HepG2 (cell line): ENCODE data around the gene ACSL5. TPM values are rescaled to one million over a fixed set of nuclear protein-coding genes. Genes with fewer than 3 reads are reported as not detected.

ENCODE experiments used
- ATAC-seq: fragments of 200-7000 bp; cut with Tn5 transposase; 3 replicates; pipeline ENCODE4 v1.9.1; 2020; ENCODE audit warnings: mild to moderate bottlenecking, moderate library complexity
- BruUV-seq: library from RNA; stranded (reverse); fragments of 400-500 nt; replicated peaks from 2 replicates; lab custom pipeline; 2021; lab: Mats Ljungman, UMichigan
- CTCF ChIA-PET: fragments of 300-600 bp; formaldehyde crosslinking; extraction: SDS; loops from one replicate; lab custom pipeline; 2021; ENCODE audit warnings: low total read pairs, inconsistent platforms, low intra/inter-chr PET ratio; lab: Yijun Ruan, JAX
- POLR2A ChIA-PET: fragments of 350-600 bp; sonication (Branson Sonifier 250); formaldehyde crosslinking; loops from one replicate; lab custom pipeline; 2020; ENCODE audit warnings: antibody characterized with exemption, inconsistent platforms; lab: Yijun Ruan, JAX
- DNase-seq: peaks from one replicate; pipeline ENCODE4 v3.0.0-alpha.2; 2015; ENCODE audit warnings: low spot score
- FAIRE-seq: peaks from 3 replicates; lab custom pipeline; 2011; peaks lifted over from hg19 to GRCh38; lab: Jason Lieb, UNC
- H2AFZ ChIP-seq: one replicate; pipeline ENCODE4 v1.6.1; 2011; ENCODE audit warnings: low read length, inconsistent platforms
- H3K27ac ChIP-seq: fragments of 300-600 bp; 3 replicates; pipeline ENCODE4 v1.8.0; 2011; ENCODE audit warnings: mixed run types, mild to moderate bottlenecking, mixed read lengths, low read length, inconsistent platforms; ENCODE audit not compliant: insufficient read depth; ENCODE audit errors: extremely low read length
- H3K27me3 ChIP-seq, 2 experiments: fragments of 200-600 bp in 1 of 2; 2 replicates in 1 of 2; 3 replicates in 1 of 2; pipeline versions ENCODE4 v1.6.0 to v1.8.0; 2011; ENCODE audit warnings: low read length in 2 of 2, mild to moderate bottlenecking in 2 of 2, moderate library complexity in 2 of 2, inconsistent platforms in 1 of 2; ENCODE audit not compliant: insufficient read depth in 2 of 2, control insufficient read depth in 1 of 2
- H3K36me3 ChIP-seq, 2 experiments: fragments of 200-600 bp in 1 of 2; replicated peaks in 1 of 2; 2 replicates in 1 of 2; 3 replicates in 1 of 2; pipeline versions ENCODE4 v1.5.1 to v1.8.0; 2011; ENCODE audit warnings: low read length in 2 of 2, inconsistent platforms in 1 of 2; ENCODE audit not compliant: insufficient read depth in 2 of 2, control insufficient read depth in 1 of 2
- H3K4me1 ChIP-seq: 2 replicates; pipeline ENCODE4 v1.5.1; 2012; ENCODE audit warnings: low read length, inconsistent platforms; ENCODE audit not compliant: insufficient read depth
- H3K4me2 ChIP-seq: 2 replicates; pipeline ENCODE4 v1.6.0; 2011; ENCODE audit warnings: low read depth, low read length, inconsistent platforms
- H3K4me3 ChIP-seq, 3 experiments: fragments of 200-600 bp in 1 of 3; sonication (generic), shearing (Covaris generic) in 1 of 3; replicated peaks in 1 of 3; 2 replicates each; pipeline ENCODE4 v1.5.1; 2011 to 2016; ENCODE audit warnings: low read length in 3 of 3, inconsistent platforms in 2 of 3, low read depth in 2 of 3, mild to moderate bottlenecking in 2 of 3, control low read depth in 1 of 3, mixed read lengths in 1 of 3; ENCODE audit not compliant: insufficient read depth in 1 of 3
- H3K79me2 ChIP-seq: one replicate; pipeline ENCODE4 v1.6.1; 2011; ENCODE audit warnings: low read length, inconsistent platforms; ENCODE audit not compliant: insufficient read depth
- H3K9ac ChIP-seq: 2 replicates; pipeline ENCODE4 v1.6.0; 2011; ENCODE audit warnings: mild to moderate bottlenecking, low read depth, low read length, inconsistent platforms; ENCODE audit not compliant: insufficient read depth
- H3K9me3 ChIP-seq: 2 replicates; pipeline ENCODE4 v1.5.1; 2012; ENCODE audit warnings: mild to moderate bottlenecking, low read length
- H4K20me1 ChIP-seq: 2 replicates; pipeline ENCODE4 v1.6.0; 2011; ENCODE audit warnings: inconsistent platforms, mild to moderate bottlenecking, low read length, moderate library complexity; ENCODE audit not compliant: insufficient read depth
- ATF7-NPFF ChIP-seq: sonication (generic); formaldehyde crosslinking; IDR thresholded peaks from 2 replicates; pipeline ENCODE4 v1.8.1; 2023; ENCODE audit warnings: mild to moderate bottlenecking, low read depth, missing genetic modification reagents, moderate library complexity
- MED1 ChIP-seq: sonication (generic); formaldehyde crosslinking; IDR thresholded peaks from 2 replicates; pipeline ENCODE4 v1.4.0; 2020; ENCODE audit warnings: missing genetic modification reagents
- MXI1 ChIP-seq: IDR thresholded peaks from 3 replicates; pipeline ENCODE4 v1.6.1; 2012; ENCODE audit warnings: low read depth, low read length, inconsistent platforms, borderline replicate concordance
- PCBP1 ChIP-seq: fragments of 200-400 bp; formaldehyde crosslinking; IDR thresholded peaks from 2 replicates; pipeline ENCODE4 v1.6.1; 2017; ENCODE audit warnings: mild to moderate bottlenecking, low read depth, low read length, borderline replicate concordance
- ZNF558 ChIP-seq: sonication (generic); formaldehyde crosslinking; IDR thresholded peaks from 2 replicates; pipeline ENCODE4 v1.9.0; 2022; ENCODE audit warnings: mild to moderate bottlenecking, missing genetic modification reagents, borderline replicate concordance
- ZNF589 ChIP-seq: sonication (generic); formaldehyde crosslinking; conservative IDR thresholded peaks from 2 replicates; pipeline ENCODE4 v1.8.0; 2022; ENCODE audit warnings: mild to moderate bottlenecking, moderate library complexity, missing genetic modification reagents
- ZNF7 ChIP-seq: IDR thresholded peaks from 2 replicates; pipeline ENCODE4 v1.6.1; 2016; ENCODE audit warnings: missing biosample characterization, missing genetic modification reagents
- WGBS: methylation state at CpG from one replicate; pipeline ENCODE4 v1.1.6; 2017; ENCODE audit warnings: low lambda C conversion rate; 5-methylcytosine and 5-hydroxymethylcytosine counted together
- in situ Hi-C: cut with HindIII; loops from 2 replicates; pipeline ENCODE4 v1.10.0; 2017; ENCODE audit warnings: low pct_unique_long_range_greater_than_20kb; ENCODE audit not compliant: extremely low pct_ligation_motif_present
- intact Hi-C: fragments of 100-400 bp; cut with micrococcal nuclease; formaldehyde crosslinking; loops from one replicate; pipeline ENCODE4 v1.10.0; 2022; ENCODE audit not compliant: unreplicated experiment
- polyA plus RNA-seq, 8 experiments: library from polyadenylated mRNA; depleted of rRNA in 3 of 8; stranded (reverse) in 7 of 8; unstranded in 1 of 8; fragments of >200 nt; fragmentation: Illumina TruSeq in 4 of 8; extraction: Trizol in 4 of 8; gene quantifications; 2 replicates each; pipeline versions ENCODE4 v1.2.1 to v1.2.3, GENCODE V29; 2011 to 2016; ENCODE audit warnings: low read depth in 4 of 8, missing spikeins in 1 of 8, mixed read lengths in 1 of 8; ENCODE audit not compliant: insufficient read depth in 1 of 8
- total RNA-seq, 5 experiments: library from RNA; depleted of rRNA; stranded (reverse); fragments of >200 nt; fragmentation: Illumina TruSeq; extraction: Trizol; gene quantifications; 2 replicates each; pipeline ENCODE4 v1.2.3, GENCODE V29; 2016; ENCODE audit warnings: low read depth in 1 of 5
- TF ChIP-seq, protein P1 (sequence below), 2 experiments: sonication (generic) in 1 of 2; formaldehyde crosslinking in 1 of 2; IDR thresholded peaks; 2 replicates each; pipeline versions ENCODE4 v1.6.1 to v1.9.0; 2014 to 2022; ENCODE audit warnings: antibody characterized with exemption in 1 of 2, borderline replicate concordance in 1 of 2, inconsistent platforms in 1 of 2, low read depth in 1 of 2, missing genetic modification reagents in 1 of 2
- TF ChIP-seq, protein P2 (sequence below): sonication (generic); formaldehyde crosslinking; IDR thresholded peaks from 2 replicates; pipeline ENCODE4 v1.4.0; 2020; ENCODE audit warnings: missing genetic modification reagents
- TF ChIP-seq, protein P3 (sequence below): sonication (generic); formaldehyde crosslinking; IDR thresholded peaks from 2 replicates; pipeline ENCODE4 v1.4.0; 2020; ENCODE audit warnings: mild to moderate bottlenecking, low read depth, missing genetic modification reagents

The ACSL5 gene
- total and polyA plus RNA-seq, 2 of the 13 experiments (the other 11 are each of a cell fraction or from before 2014, with no cell fraction given), result 56.4 to 82.5 TPM

DNA sequence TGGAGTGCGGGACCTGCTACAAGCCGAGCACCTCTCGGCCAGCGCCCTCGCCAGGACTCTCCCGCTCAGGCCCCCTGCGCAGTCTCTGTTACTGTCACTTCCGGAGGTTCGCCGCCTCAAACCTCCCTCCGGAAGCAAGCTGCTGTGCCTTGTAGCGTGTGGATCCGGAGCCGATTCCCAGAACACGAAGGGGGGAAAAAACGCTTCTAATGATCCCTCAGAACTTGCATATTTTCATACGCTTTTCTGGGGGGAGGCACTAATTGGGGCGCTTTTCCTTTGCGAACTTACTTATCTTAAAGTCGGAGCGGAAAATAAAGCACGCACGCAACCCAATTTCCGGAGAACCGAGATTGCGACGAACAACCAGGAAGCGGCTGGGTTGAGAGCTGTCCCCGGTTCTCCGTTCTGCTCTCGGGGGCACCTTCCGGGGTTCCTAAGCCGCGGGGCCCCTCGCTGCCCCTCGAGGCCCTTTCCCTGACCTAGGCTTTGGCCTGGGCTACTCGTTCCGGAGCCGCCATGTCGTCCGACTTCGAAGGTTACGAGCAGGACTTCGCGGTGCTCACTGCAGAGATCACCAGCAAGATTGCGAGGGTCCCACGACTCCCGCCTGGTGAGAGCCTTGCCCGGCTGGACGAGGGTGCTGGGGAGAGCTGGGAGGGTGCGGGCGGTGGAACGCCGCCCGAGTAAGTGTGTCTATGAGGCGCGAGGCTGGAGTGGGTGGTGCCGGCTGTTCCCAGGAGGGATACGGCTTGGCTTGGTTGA, 73.1 kb downstream of the ACSL5 start, which contains the start of the genes VTI1A and ZDHHC6 (continued):
- 0 out of 3 replicates have a peak, but pooled peaks have one; percentile 50 for TF ChIP-seq MXI1
- TF ChIP-seq, all 625 proteins: peak for 198

DNA sequence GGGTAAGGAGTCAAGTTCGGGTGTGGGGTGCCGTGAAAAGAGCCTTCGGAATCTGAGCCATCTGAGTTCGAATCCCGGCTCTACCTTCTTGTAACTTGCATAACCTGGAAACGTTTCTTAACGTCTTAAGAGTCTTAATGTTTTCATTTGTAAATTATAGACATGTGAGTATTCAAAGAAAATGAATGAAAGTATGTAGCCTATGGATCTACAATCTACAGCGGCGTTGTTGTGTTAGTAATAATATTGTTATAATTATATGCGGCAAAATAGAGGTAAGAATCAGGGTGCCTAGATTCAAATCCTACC, 73.7 kb downstream of the ACSL5 start:
- POLR2A ChIA-PET, result interaction anchor here (0.7 to 0.9 kb wide), 3 partner anchors 24 to 83 kb away, joined by 3 to 4 read pairs (median 3); no protein-coding TSS in a partner anchor
- no peaks in the 10 kb centered on the region; a peak in 1 of 5 replicates for H3K27me3 ChIP-seq
- H3K4me1 ChIP-seq, result peaks cover 32% of the 10 kb centered on the region
- H3K79me2 ChIP-seq, result peaks cover 55% of the 10 kb centered on the region
- intact Hi-C loops, result no loop called here
- DNase-seq, result no peak
- TF ChIP-seq ZNF7 (CRISPR knock-in tag), result no peak
- TF ChIP-seq, protein P1, sequence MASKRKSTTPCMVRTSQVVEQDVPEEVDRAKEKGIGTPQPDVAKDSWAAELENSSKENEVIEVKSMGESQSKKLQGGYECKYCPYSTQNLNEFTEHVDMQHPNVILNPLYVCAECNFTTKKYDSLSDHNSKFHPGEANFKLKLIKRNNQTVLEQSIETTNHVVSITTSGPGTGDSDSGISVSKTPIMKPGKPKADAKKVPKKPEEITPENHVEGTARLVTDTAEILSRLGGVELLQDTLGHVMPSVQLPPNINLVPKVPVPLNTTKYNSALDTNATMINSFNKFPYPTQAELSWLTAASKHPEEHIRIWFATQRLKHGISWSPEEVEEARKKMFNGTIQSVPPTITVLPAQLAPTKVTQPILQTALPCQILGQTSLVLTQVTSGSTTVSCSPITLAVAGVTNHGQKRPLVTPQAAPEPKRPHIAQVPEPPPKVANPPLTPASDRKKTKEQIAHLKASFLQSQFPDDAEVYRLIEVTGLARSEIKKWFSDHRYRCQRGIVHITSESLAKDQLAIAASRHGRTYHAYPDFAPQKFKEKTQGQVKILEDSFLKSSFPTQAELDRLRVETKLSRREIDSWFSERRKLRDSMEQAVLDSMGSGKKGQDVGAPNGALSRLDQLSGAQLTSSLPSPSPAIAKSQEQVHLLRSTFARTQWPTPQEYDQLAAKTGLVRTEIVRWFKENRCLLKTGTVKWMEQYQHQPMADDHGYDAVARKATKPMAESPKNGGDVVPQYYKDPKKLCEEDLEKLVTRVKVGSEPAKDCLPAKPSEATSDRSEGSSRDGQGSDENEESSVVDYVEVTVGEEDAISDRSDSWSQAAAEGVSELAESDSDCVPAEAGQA (IDR thresholded peaks at IDR 0.05; ENCODE audit: low read depth), result no peak
- TF ChIP-seq, protein P1 (CRISPR knock-in tag; IDR thresholded peaks at IDR 0.05; ENCODE audit: borderline replicate concordance), result no peak
- TF ChIP-seq ATF7-NPFF (CRISPR knock-in tag), result no peak
- no peak for TF ChIP-seq PCBP1
- TF ChIP-seq ZNF558 (CRISPR knock-in tag), result 0 out of 2 replicates have a peak, but pooled peaks have one; percentile 6
- TF ChIP-seq, protein P2, sequence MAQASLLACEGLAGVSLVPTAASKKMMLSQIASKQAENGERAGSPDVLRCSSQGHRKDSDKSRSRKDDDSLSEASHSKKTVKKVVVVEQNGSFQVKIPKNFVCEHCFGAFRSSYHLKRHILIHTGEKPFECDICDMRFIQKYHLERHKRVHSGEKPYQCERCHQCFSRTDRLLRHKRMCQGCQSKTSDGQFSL, result no peak
- TF ChIP-seq ZNF589 (CRISPR knock-in tag), result 0 out of 2 replicates have a peak, but pooled peaks have one; percentile 12
- TF ChIP-seq, protein P3, sequence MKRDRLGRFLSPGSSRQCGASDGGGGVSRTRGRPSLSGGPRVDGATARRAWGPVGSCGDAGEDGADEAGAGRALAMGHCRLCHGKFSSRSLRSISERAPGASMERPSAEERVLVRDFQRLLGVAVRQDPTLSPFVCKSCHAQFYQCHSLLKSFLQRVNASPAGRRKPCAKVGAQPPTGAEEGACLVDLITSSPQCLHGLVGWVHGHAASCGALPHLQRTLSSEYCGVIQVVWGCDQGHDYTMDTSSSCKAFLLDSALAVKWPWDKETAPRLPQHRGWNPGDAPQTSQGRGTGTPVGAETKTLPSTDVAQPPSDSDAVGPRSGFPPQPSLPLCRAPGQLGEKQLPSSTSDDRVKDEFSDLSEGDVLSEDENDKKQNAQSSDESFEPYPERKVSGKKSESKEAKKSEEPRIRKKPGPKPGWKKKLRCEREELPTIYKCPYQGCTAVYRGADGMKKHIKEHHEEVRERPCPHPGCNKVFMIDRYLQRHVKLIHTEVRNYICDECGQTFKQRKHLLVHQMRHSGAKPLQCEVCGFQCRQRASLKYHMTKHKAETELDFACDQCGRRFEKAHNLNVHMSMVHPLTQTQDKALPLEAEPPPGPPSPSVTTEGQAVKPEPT (CRISPR knock-in tag), result no peak
- TF ChIP-seq MED1 (CRISPR knock-in tag), result 0 out of 2 replicates have a peak, but pooled peaks have one; percentile 17
- TF ChIP-seq, all 625 proteins: peak for 3
- Histone ChIP-seq H3K4me3 (peak overlapping the region; percentile 92 to 96 (median 96)), H2AFZ (no peak overlapping the region), H3K9ac (peak overlapping the region; percentile 96), H3K36me3 (peaks cover 0 to 8% of the 10 kb centered on the region in 2 experiments; a peak in 1 of 5 replicates), H3K9me3 (no peaks in the 10 kb centered on the region), H3K4me2 (peak overlapping the region; percentile 78), H3K27ac (peak overlapping the region; percentile 94), H4K20me1 (no peaks in the 10 kb centered on the region)
- in situ Hi-C loops, result loop anchor here (25.0 kb wide), 2 partner anchors 110 to 310 kb away; no protein-coding TSS in a partner anchor
- ATAC-seq (no peak), FAIRE-seq (no peak)
- TSS peak; percentile 65 for BruUV-seq
- CTCF ChIA-PET, result no interaction called here
- under 1% methylated on average over 10 of the region's 10 CpGs for WGBS
